HepG2 (cell line): ENCODE data around the gene YIPF2. TPM values are rescaled to one million over a fixed set of nuclear protein-coding genes. Genes with fewer than 3 reads are reported as not detected.
A peak's percentile ranks its signal among the peaks of the same experiment; 100 is the strongest.

Experiments used
- ARID3A ChIP-seq: IDR thresholded peaks from 2 replicates; pipeline ENCODE4 v1.6.1; 2012; ENCODE audit warnings: low read depth, low read length, improper control_type of control experiment
- FLYWCH1 ChIP-seq: sonication (generic); formaldehyde crosslinking; IDR thresholded peaks from 2 replicates; pipeline ENCODE4 v1.8.1; 2023; ENCODE audit warnings: mild to moderate bottlenecking, missing genetic modification reagents
- GTF3A ChIP-seq: sonication (generic); formaldehyde crosslinking; conservative IDR thresholded peaks from 2 replicates; pipeline ENCODE4 v1.4.0; 2020; ENCODE audit warnings: mild to moderate bottlenecking, missing genetic modification reagents
- HMGXB4 ChIP-seq, 2 experiments: sonication (generic) in 1 of 2; formaldehyde crosslinking in 1 of 2; IDR thresholded peaks; 2 replicates each; pipeline versions ENCODE4 v1.4.0 to v1.6.1; 2018 to 2020; ENCODE audit warnings: missing genetic modification reagents in 2 of 2, borderline replicate concordance in 1 of 2, low read depth in 1 of 2, mild to moderate bottlenecking in 1 of 2, missing biosample characterization in 1 of 2
- IRF9 ChIP-seq: sonication (generic); formaldehyde crosslinking; IDR thresholded peaks from 2 replicates; pipeline ENCODE4 v1.8.0; 2022; ENCODE audit warnings: missing genetic modification reagents, mild to moderate bottlenecking, borderline replicate concordance
- RBM22 ChIP-seq: fragments of 200-400 bp; formaldehyde crosslinking; optimal IDR thresholded peaks from 2 replicates; pipeline ENCODE3; 2017; ENCODE audit warnings: mild to moderate bottlenecking, low read length, moderate library complexity
- RERE ChIP-seq: IDR thresholded peaks from 2 replicates; pipeline ENCODE4 v1.6.1; 2016; ENCODE audit warnings: low read depth, missing genetic modification reagents, missing compliant biosample characterization
- ZBTB33 ChIP-seq: sonication (generic); formaldehyde crosslinking; IDR thresholded peaks from 2 replicates; pipeline ENCODE4 v1.4.0; 2020; ENCODE audit warnings: missing genetic modification reagents
- ZBTB42 ChIP-seq: sonication (generic); formaldehyde crosslinking; IDR thresholded peaks from 2 replicates; pipeline ENCODE4 v1.5.0; 2020; ENCODE audit warnings: mild to moderate bottlenecking, missing genetic modification reagents
- ZFYVE20 ChIP-seq: sonication (generic); formaldehyde crosslinking; IDR thresholded peaks from 2 replicates; pipeline ENCODE4 v1.8.0; 2023; ENCODE audit warnings: low read depth, mild to moderate bottlenecking, moderate library complexity, missing genetic modification reagents, borderline replicate concordance
- ZMYM3 ChIP-seq: sonication (generic); formaldehyde crosslinking; IDR thresholded peaks from 2 replicates; pipeline ENCODE4 v1.5.1; 2020; ENCODE audit warnings: mild to moderate bottlenecking, missing genetic modification reagents
- ZNF292 ChIP-seq: sonication (generic); formaldehyde crosslinking; IDR thresholded peaks from 2 replicates; pipeline ENCODE4 v1.8.1; 2022; ENCODE audit warnings: mild to moderate bottlenecking, low read depth, missing genetic modification reagents, borderline replicate concordance
- ZNF44 ChIP-seq: sonication (generic); formaldehyde crosslinking; IDR thresholded peaks from 2 replicates; pipeline ENCODE4 v1.5.1; 2020; ENCODE audit warnings: mild to moderate bottlenecking, missing genetic modification reagents
- ZNF460 ChIP-seq: sonication (generic); formaldehyde crosslinking; IDR thresholded peaks from 2 replicates; pipeline ENCODE4 v1.5.1; 2020; ENCODE audit warnings: missing genetic modification reagents, mild to moderate bottlenecking, borderline replicate concordance
- ZNF567 ChIP-seq: sonication (generic); formaldehyde crosslinking; IDR thresholded peaks from 2 replicates; pipeline ENCODE4 v1.8.1; 2023; ENCODE audit warnings: mild to moderate bottlenecking, missing genetic modification reagents, borderline replicate concordance
- polyA plus RNA-seq, 8 experiments: library from polyadenylated mRNA; depleted of rRNA in 3 of 8; stranded (reverse) in 7 of 8; unstranded in 1 of 8; fragments of >200 nt; fragmentation: Illumina TruSeq in 4 of 8; extraction: Trizol in 4 of 8; gene quantifications; 2 replicates each; pipeline versions ENCODE4 v1.2.1 to v1.2.3, GENCODE V29; 2011 to 2016; ENCODE audit warnings: low read depth in 4 of 8, missing spikeins in 1 of 8, mixed read lengths in 1 of 8; ENCODE audit not compliant: insufficient read depth in 1 of 8
- total RNA-seq, 5 experiments: library from RNA; depleted of rRNA; stranded (reverse); fragments of >200 nt; fragmentation: Illumina TruSeq; extraction: Trizol; gene quantifications; 2 replicates each; pipeline ENCODE4 v1.2.3, GENCODE V29; 2016; ENCODE audit warnings: low read depth in 1 of 5

YIPF2 gene
- total and polyA plus RNA-seq, 2 of the 13 experiments (the other 11 are each of a cell fraction or from before 2014, with no cell fraction given) = 37.3 to 53.2 TPM

GRCh38 chr19:10960314-10961072, 32.1 kb upstream of the YIPF2 start, which contains the start of gene SMARCA4 (continued):
- TF ChIP-seq FLYWCH1 (no peak), ZFYVE20 (CRISPR knock-in tag) (no peak), GTF3A (no peak), ZMYM3 (no peak), ZNF44 (CRISPR knock-in tag) (peak; percentile 93), IRF9 (CRISPR knock-in tag) (peak; percentile 83; the same call in 1 of the 2 replicates), HMGXB4 (CRISPR knock-in tag; IDR thresholded peaks at IDR 0.05; ENCODE audit: borderline replicate concordance in 1 of 2, low read depth in 1 of 2) (peak; percentile 81 to 83), ARID3A (no peak), ZBTB42 (CRISPR knock-in tag) (peak; percentile 62; the same call in 1 of the 2 replicates), ZBTB33 (no peak; the same call in 1 of the 2 replicates), ZNF567 (CRISPR knock-in tag) (no peak), ZNF292 (CRISPR knock-in tag) (no peak), RERE (CRISPR knock-in tag) (peak; percentile 37; the same call in 1 of the 2 replicates), ZNF460 (CRISPR knock-in tag) (no peak), RBM22 (no peak)
